HL-60 (cell line): Measurements from ENCODE around the gene EBF3.

Source experiments
- DNase-seq, 2 experiments: peaks; one replicate each; pipeline ENCODE4 v3.0.0-alpha.2; 2010 to 2020; ENCODE audit warnings: low read depth in 1 of 2, low spot score in 1 of 2
- H3K27ac ChIP-seq: fragments of 250-450 bp; sonication (Bioruptor Pico); replicated peaks from 2 replicates; pipeline ENCODE4 v1.5.1; 2020; ENCODE audit warnings: mild to moderate bottlenecking, moderate library complexity
- H3K27me3 ChIP-seq: fragments of 250-450 bp; sonication (Bioruptor Pico); 2 replicates; pipeline ENCODE4 v1.5.1; 2021; ENCODE audit warnings: mild to moderate bottlenecking, moderate library complexity; ENCODE audit not compliant: insufficient read depth, poor library complexity, severe bottlenecking
- H3K4me3 ChIP-seq: replicated peaks from 2 replicates; pipeline ENCODE4 v1.5.1; 2011; ENCODE audit warnings: mild to moderate bottlenecking, control low read depth, low read length; ENCODE audit not compliant: insufficient read depth
- GABPA ChIP-seq: IDR thresholded peaks from 2 replicates; pipeline ENCODE4 v1.6.1; 2012; ENCODE audit warnings: low read depth
- POLR2AphosphoS5 ChIP-seq: IDR thresholded peaks from 2 replicates; pipeline ENCODE4 v1.6.1; 2012; ENCODE audit warnings: low read depth
- SPI1 ChIP-seq: IDR thresholded peaks from 2 replicates; pipeline ENCODE4 v1.6.1; 2012; ENCODE audit warnings: low read depth, mild to moderate bottlenecking, borderline replicate concordance
- TF ChIP-seq, protein P1 (sequence below): IDR thresholded peaks from one replicate; pipeline ENCODE4 v1.5.1; 2011; ENCODE audit warnings: low read length, control low read depth, inconsistent platforms; ENCODE audit not compliant: insufficient read depth
- TF ChIP-seq, protein P2 (sequence below): IDR thresholded peaks from 2 replicates; pipeline ENCODE4 v1.6.1; 2012; ENCODE audit warnings: low read depth; ENCODE audit not compliant: insufficient replicate concordance

Gene EBF3

DNA sequence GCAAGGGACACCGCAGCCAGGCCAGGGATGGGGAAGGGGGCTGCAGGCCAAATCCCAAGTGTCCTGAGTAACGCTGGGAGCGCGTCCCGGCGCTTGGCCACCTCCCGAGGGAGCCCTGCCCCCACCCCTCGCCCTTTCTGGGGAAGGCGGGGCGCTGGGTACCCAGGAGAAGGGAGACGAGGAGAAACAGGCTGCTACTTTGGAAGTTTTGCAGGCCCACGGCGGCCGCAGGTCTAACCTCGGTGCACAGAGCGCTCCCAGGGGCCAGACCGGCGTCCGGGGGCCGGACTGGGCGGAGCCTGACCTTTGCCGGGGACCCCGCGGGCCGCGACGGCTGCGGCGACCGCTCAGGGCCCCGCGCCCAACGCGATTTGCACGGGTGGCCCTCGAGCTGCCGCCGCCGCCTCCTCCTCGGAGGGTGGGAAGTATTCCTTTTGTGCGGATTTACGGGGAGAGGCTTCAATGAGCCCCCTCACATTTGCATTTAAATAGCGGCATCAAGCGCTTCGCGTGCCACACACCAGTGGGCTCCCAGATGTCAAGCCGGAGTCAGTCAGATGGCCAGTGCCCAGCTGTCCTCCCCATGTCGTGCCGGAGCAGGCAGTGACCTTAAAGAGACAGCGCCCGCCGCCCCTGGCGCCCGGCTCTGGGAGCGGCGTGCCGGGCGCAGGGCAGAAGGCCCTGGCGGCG, 3.0 kb upstream of the EBF3 start:
- Histone ChIP-seq H3K4me3 (no peak overlapping the region), H3K27me3 (peaks cover 70% of the 10 kb centered on the region), H3K27ac (no peak overlapping the region)
- TF ChIP-seq SPI1 (no peak), GABPA (no peak), POLR2AphosphoS5 (no peak)
- TF ChIP-seq, protein P1, sequence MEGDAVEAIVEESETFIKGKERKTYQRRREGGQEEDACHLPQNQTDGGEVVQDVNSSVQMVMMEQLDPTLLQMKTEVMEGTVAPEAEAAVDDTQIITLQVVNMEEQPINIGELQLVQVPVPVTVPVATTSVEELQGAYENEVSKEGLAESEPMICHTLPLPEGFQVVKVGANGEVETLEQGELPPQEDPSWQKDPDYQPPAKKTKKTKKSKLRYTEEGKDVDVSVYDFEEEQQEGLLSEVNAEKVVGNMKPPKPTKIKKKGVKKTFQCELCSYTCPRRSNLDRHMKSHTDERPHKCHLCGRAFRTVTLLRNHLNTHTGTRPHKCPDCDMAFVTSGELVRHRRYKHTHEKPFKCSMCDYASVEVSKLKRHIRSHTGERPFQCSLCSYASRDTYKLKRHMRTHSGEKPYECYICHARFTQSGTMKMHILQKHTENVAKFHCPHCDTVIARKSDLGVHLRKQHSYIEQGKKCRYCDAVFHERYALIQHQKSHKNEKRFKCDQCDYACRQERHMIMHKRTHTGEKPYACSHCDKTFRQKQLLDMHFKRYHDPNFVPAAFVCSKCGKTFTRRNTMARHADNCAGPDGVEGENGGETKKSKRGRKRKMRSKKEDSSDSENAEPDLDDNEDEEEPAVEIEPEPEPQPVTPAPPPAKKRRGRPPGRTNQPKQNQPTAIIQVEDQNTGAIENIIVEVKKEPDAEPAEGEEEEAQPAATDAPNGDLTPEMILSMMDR, result no peak
- TF ChIP-seq, protein P2, sequence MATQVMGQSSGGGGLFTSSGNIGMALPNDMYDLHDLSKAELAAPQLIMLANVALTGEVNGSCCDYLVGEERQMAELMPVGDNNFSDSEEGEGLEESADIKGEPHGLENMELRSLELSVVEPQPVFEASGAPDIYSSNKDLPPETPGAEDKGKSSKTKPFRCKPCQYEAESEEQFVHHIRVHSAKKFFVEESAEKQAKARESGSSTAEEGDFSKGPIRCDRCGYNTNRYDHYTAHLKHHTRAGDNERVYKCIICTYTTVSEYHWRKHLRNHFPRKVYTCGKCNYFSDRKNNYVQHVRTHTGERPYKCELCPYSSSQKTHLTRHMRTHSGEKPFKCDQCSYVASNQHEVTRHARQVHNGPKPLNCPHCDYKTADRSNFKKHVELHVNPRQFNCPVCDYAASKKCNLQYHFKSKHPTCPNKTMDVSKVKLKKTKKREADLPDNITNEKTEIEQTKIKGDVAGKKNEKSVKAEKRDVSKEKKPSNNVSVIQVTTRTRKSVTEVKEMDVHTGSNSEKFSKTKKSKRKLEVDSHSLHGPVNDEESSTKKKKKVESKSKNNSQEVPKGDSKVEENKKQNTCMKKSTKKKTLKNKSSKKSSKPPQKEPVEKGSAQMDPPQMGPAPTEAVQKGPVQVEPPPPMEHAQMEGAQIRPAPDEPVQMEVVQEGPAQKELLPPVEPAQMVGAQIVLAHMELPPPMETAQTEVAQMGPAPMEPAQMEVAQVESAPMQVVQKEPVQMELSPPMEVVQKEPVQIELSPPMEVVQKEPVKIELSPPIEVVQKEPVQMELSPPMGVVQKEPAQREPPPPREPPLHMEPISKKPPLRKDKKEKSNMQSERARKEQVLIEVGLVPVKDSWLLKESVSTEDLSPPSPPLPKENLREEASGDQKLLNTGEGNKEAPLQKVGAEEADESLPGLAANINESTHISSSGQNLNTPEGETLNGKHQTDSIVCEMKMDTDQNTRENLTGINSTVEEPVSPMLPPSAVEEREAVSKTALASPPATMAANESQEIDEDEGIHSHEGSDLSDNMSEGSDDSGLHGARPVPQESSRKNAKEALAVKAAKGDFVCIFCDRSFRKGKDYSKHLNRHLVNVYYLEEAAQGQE, result no peak
- DNase-seq, result no peak

DNA sequence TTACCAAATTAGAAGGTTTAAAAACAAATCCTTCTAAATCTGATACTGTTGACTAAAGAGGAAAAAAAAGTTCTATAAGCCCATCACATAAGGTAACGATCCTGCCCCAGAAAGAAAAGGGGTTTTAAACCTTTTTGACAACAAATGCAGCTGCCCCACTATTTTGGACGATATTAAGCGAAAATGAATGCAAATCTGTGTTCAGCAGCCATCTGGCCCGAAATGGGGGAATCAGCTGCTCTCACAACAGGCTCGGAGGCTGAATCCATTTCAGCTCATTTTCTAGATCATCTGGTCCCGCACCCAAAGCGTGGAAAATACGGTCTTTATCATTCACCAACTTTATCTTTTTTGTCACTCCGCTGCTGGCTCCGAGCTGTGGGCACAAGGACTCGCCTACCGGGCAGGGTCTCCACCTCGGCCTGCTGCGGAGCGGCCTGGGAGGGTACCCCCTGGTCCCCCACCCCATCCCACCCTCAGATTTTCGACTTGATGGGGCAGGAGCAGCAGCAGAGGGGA, 2.4 kb upstream of the EBF3 start:
- no peak overlapping the region for H3K4me3 ChIP-seq
- H3K27me3 ChIP-seq, result peaks cover 68% of the 10 kb centered on the region
- TF ChIP-seq POLR2AphosphoS5 (no peak), SPI1 (no peak), GABPA (no peak)
- TF ChIP-seq, protein P2, result no peak
- TF ChIP-seq, protein P1, result no peak
- DNase-seq, result no peak
- H3K27ac ChIP-seq, result no peak overlapping the region

DNA sequence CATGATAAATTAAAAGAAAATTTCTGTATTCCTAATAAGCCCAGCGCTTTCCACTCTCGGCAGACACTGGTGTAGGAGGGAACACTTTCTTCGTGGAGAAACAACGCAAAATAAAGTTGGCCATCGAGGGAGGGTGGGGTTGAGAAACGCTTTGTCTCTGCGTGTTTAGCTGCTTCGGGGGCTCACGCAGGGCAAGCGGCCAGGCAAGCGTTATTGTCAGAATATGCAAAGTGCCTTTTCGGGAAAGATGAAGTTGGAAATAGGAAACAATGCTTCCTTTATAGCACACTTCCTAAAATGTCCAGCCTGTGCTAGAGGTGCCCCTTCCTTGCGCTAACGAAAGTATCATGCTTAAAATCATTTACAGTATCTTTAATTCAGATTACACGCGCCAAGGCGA, 1.9 kb upstream of the EBF3 start:
- no peak for DNase-seq
- peaks cover 68% of the 10 kb centered on the region for H3K27me3 ChIP-seq
- H3K27ac ChIP-seq, result no peak overlapping the region
- TF ChIP-seq, protein P2, result no peak
- TF ChIP-seq POLR2AphosphoS5, result no peak
- TF ChIP-seq SPI1, result no peak
- TF ChIP-seq, protein P1, result no peak
- TF ChIP-seq GABPA, result no peak
- H3K4me3 ChIP-seq, result no peak overlapping the region
